ENCODE measurements around the gene NUBP1. TPM values are rescaled to one million over a fixed set of nuclear protein-coding genes. Genes with fewer than 3 reads are reported as not detected.

NUBP1 gene
- total and polyA plus RNA-seq, 8 donors, result 25.0 to 35.6 (median 28.8) TPM

DNA sequence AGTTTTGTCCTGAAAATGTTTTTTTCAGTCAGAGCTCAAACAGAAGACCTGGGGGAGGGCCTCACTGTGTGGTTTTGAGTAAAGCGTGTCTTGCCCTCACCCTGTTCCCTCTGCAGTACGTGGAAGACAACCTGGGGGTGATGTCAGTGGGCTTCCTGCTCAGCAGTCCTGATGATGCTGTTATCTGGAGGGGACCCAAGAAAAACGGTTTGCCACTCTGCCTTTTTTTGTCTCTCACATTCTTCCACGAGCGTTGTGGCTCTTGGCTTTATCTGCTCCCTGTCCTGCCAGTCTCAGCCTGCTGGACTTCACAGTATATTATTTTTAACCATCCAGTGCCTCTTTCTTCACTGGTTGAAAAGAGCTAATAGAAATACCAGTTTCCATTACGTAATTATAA lies 12.9 kb downstream of the NUBP1 start:
- intact Hi-C loops (cut with DNase I), result no loop called here
- Histone ChIP-seq H3K27ac (no peak overlapping the region), H3K4me3 (no peak overlapping the region), H3K36me3 (peaks cover 0 to 87% of the 10 kb centered on the region in 2 donors), H3K27me3 (no peaks in the 10 kb centered on the region), H3K9me3 (no peaks in the 10 kb centered on the region), H3K4me1 (peaks cover 0 to 20% of the 10 kb centered on the region in 2 donors)
- ATAC-seq (no peak), DNase-seq (no peak)
- TF ChIP-seq CTCF (IDR thresholded peaks at IDR 0.05), result no peak

DNA sequence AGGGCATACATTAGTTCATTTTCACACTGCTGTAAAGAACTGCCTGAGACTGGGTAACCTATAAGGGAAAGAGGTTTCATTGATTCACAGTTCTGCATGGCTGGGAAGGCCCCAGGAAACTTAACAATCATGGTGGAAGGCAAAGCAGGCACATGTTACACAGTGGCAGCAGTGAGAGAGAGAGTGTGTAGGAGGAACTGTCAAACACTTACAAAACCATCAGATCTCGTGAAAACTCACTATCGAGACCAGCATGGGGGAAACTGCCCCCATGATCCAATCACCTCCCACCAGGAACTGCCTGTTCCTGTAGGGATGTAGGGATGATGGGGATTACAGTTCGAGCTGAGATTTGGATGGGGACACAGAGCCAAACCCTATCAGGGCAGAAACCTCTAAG lies 17.2 kb downstream of the NUBP1 start:
- peaks cover 0 to 96% of the 10 kb centered on the region in 2 donors for H3K36me3 ChIP-seq
- no peaks in the 10 kb centered on the region for H3K27me3 ChIP-seq
- no peak for ATAC-seq
- no peak overlapping the region for H3K4me3 ChIP-seq
- no peak overlapping the region for H3K27ac ChIP-seq
- no peaks in the 10 kb centered on the region for H3K9me3 ChIP-seq
- intact Hi-C loops (cut with DNase I), result loop anchor here in 1 of 2 donors (10.0 kb wide), 1 partner anchor 154 kb away; no protein-coding TSS in a partner anchor
- H3K4me1 ChIP-seq, result peaks cover 0 to 8% of the 10 kb centered on the region in 2 donors
- no peak for DNase-seq
- TF ChIP-seq CTCF (IDR thresholded peaks at IDR 0.05), result no peak

- DNase-seq (no peak), ATAC-seq (no peak)
- TF ChIP-seq CTCF (IDR thresholded peaks at IDR 0.05), result no peak
- no peaks in the 10 kb centered on the region for H3K9me3 ChIP-seq
- intact Hi-C loops (cut with DNase I), result loop anchor here in 1 of 2 donors (10.0 kb wide), 1 partner anchor 153 kb away; no protein-coding TSS in a partner anchor
- no peak overlapping the region for H3K27ac ChIP-seq
- peaks cover 0 to 11% of the 10 kb centered on the region in 2 donors for H3K4me1 ChIP-seq
- peaks cover 0 to 96% of the 10 kb centered on the region in 2 donors for H3K36me3 ChIP-seq
- H3K4me3 ChIP-seq, result no peak overlapping the region
- no peaks in the 10 kb centered on the region for H3K27me3 ChIP-seq
Measured at GRCh38 chr16:10761373-10761772, 17.7 kb downstream of the NUBP1 start.

- H3K4me1 ChIP-seq, result peaks cover 0 to 12% of the 10 kb centered on the region in 2 donors
- intact Hi-C loops (cut with DNase I), result loop anchor here in 1 of 2 donors (10.0 kb wide), 1 partner anchor 152 kb away; no protein-coding TSS in a partner anchor
- no peak for TF ChIP-seq CTCF (IDR thresholded peaks at IDR 0.05)
- peaks cover 0 to 93% of the 10 kb centered on the region in 2 donors for H3K36me3 ChIP-seq
- no peak overlapping the region for H3K27ac ChIP-seq
- H3K9me3 ChIP-seq, result no peaks in the 10 kb centered on the region
- ATAC-seq (peak; percentile 38), DNase-seq (no peak)
- H3K27me3 ChIP-seq, result no peaks in the 10 kb centered on the region
- H3K4me3 ChIP-seq, result no peak overlapping the region
Measured at GRCh38 chr16:10762336-10763016, 18.8 kb downstream of the NUBP1 start.

DNA sequence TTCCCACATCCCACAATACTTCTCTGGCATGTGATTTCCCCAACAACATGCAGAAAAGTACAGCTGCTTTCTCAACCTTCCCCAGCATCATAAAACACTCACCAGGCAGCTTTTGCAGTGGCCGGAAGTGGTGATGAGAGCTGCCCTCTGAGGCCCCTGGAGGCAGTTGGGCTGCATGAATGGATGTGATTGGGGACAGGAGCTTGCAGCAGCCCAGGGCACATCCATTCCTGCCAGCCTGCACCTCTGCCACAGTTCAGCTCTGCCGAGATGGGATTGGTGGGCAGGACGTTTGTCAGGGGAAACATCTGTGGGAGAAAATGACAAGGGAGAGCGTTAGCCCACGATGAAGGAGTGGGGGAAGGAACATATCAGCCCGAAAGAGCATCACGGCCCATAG lies 19.8 kb downstream of the NUBP1 start:
- peaks cover 0 to 12% of the 10 kb centered on the region in 2 donors for H3K4me1 ChIP-seq
- intact Hi-C loops (cut with DNase I), result loop anchor here in 1 of 2 donors (10.0 kb wide), 1 partner anchor 151 kb away; no protein-coding TSS in a partner anchor
- H3K36me3 ChIP-seq, result peaks cover 0 to 93% of the 10 kb centered on the region in 2 donors

More for the DNA sequence above, 19.8 kb downstream of the NUBP1 start:
- ATAC-seq (no peak), DNase-seq (no peak)
- TF ChIP-seq CTCF (IDR thresholded peaks at IDR 0.05), result no peak
- H3K27ac ChIP-seq, result no peak overlapping the region
- H3K9me3 ChIP-seq, result no peaks in the 10 kb centered on the region
- H3K27me3 ChIP-seq, result no peaks in the 10 kb centered on the region
- H3K4me3 ChIP-seq, result no peak overlapping the region

Measured in left lung (tissue), 10 donors.